Vagina (tissue), 2 donors: Measurements from ENCODE around the gene PBLD.

Source experiments
- POLR2A ChIP-seq, 2 donors: fragments of 450-650 bp; IDR thresholded peaks; one replicate each; pipeline ENCODE4 v1.6.1; 2017; ENCODE audit warnings: antibody characterized with exemption in 2 of 2, mild to moderate bottlenecking in 2 of 2, moderate library complexity in 2 of 2
- TF ChIP-seq, protein P1 (sequence below), 3 experiments: fragments of 450-650 bp in 2 of 3; fragments of 200-600 bp in 1 of 3; sonication (generic) in 1 of 3; IDR thresholded peaks; one replicate each; pipeline ENCODE4 v1.5.1; 2017 to 2019; ENCODE audit warnings: antibody characterized with exemption in 3 of 3, mild to moderate bottlenecking in 2 of 3, moderate library complexity in 2 of 3

DNA sequence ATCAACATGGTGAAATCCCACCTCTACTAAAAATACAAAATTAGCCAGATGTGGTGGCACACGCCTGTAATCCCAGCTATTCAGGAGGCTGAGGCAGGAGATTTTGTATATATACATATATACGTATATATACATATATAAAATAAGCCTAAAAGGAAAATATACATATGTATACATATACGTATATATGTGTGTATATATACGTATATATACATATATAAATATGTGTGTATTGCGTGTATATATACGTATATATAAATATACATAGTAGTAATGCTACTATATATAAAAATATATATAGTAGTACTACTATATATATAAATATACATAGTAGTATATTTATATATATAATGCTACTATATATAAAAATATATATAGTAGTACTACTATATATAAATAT is 26.5 kb upstream of the PBLD start:
- no peak for TF ChIP-seq POLR2A (IDR thresholded peaks at IDR 0.05)
- TF ChIP-seq, protein P1, sequence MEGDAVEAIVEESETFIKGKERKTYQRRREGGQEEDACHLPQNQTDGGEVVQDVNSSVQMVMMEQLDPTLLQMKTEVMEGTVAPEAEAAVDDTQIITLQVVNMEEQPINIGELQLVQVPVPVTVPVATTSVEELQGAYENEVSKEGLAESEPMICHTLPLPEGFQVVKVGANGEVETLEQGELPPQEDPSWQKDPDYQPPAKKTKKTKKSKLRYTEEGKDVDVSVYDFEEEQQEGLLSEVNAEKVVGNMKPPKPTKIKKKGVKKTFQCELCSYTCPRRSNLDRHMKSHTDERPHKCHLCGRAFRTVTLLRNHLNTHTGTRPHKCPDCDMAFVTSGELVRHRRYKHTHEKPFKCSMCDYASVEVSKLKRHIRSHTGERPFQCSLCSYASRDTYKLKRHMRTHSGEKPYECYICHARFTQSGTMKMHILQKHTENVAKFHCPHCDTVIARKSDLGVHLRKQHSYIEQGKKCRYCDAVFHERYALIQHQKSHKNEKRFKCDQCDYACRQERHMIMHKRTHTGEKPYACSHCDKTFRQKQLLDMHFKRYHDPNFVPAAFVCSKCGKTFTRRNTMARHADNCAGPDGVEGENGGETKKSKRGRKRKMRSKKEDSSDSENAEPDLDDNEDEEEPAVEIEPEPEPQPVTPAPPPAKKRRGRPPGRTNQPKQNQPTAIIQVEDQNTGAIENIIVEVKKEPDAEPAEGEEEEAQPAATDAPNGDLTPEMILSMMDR (IDR thresholded peaks at IDR 0.05) = no peak
